Measurements from ENCODE around the gene IGF2.

DNA sequence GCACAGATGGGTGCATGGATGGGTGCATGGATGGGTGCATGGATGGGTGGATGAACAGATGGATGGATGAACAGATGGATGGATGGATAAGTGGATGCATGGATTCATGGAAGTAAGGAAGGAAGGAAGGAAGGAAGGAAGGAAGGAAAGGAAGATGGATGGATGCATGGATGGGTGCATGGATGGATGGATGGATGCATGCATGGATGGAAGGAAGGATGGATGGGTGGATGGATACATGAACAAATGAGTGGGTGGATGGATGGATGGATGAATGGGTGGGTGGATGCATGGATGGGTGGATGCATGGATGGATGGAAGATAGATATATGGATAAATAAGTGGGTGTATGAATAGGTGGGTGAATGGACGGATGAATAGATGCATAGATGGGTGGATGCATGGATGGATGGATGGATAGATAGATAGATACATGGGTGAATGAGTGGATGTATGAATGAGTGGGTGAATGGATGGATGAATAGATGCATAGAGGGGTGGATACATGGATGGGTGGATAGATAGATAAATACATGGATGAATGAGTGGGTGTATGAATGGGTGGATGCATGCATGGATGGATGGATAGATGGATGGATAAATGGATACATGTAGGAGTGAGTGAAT is 32.5 kb downstream of the IGF2 start:
- TF ChIP-seq, protein P1, sequence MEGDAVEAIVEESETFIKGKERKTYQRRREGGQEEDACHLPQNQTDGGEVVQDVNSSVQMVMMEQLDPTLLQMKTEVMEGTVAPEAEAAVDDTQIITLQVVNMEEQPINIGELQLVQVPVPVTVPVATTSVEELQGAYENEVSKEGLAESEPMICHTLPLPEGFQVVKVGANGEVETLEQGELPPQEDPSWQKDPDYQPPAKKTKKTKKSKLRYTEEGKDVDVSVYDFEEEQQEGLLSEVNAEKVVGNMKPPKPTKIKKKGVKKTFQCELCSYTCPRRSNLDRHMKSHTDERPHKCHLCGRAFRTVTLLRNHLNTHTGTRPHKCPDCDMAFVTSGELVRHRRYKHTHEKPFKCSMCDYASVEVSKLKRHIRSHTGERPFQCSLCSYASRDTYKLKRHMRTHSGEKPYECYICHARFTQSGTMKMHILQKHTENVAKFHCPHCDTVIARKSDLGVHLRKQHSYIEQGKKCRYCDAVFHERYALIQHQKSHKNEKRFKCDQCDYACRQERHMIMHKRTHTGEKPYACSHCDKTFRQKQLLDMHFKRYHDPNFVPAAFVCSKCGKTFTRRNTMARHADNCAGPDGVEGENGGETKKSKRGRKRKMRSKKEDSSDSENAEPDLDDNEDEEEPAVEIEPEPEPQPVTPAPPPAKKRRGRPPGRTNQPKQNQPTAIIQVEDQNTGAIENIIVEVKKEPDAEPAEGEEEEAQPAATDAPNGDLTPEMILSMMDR (IDR thresholded peaks at IDR 0.05) = no peak
- no peak for TF ChIP-seq EP300 (IDR thresholded peaks at IDR 0.05; ENCODE audit: low read depth)
- no peak for TF ChIP-seq POLR2A (IDR thresholded peaks at IDR 0.05)
- TF ChIP-seq POLR2AphosphoS5 (IDR thresholded peaks at IDR 0.05) = no peak
